WERI-Rb-1 (cell line): ENCODE measurements around the gene SGPP1.

Source experiments
- DNase-seq: peaks from one replicate; pipeline ENCODE4 v3.0.0-alpha.2; 2020
- H3K27ac ChIP-seq: fragments of 250-450 bp; sonication (Bioruptor Pico); 2 replicates; pipeline ENCODE4 v1.5.1; 2020; ENCODE audit warnings: mild to moderate bottlenecking, moderate library complexity
- H3K27me3 ChIP-seq: fragments of 250-450 bp; sonication (Bioruptor Pico); 2 replicates; pipeline ENCODE4 v1.5.1; 2021; ENCODE audit warnings: mild to moderate bottlenecking, low read depth, moderate library complexity; ENCODE audit not compliant: insufficient read depth, severe bottlenecking
- H3K36me3 ChIP-seq: fragments of 250-450 bp; sonication (Bioruptor Pico); 2 replicates; pipeline ENCODE4 v1.5.1; 2020; ENCODE audit warnings: mild to moderate bottlenecking, moderate library complexity
- H3K4me3 ChIP-seq: 2 replicates; pipeline ENCODE4 v1.5.1; 2011; ENCODE audit warnings: low read depth, mild to moderate bottlenecking, control low read depth, low read length
- H3K9me3 ChIP-seq: fragments of 250-450 bp; sonication (Bioruptor Pico); 2 replicates; pipeline ENCODE4 v1.5.1; 2021; ENCODE audit warnings: mild to moderate bottlenecking, moderate library complexity; ENCODE audit not compliant: severe bottlenecking
- CTCF ChIP-seq: IDR thresholded peaks from 2 replicates; pipeline ENCODE4 v1.5.1; 2011; ENCODE audit warnings: low read depth, mild to moderate bottlenecking, control low read depth, inconsistent platforms, low read length

Gene SGPP1

GRCh38 chr14:63764620-63765139 lies 36.8 kb upstream of the SGPP1 start:
- Histone ChIP-seq H3K36me3 (no peaks in the 10 kb centered on the region), H3K4me3 (no peak overlapping the region), H3K27ac (no peak overlapping the region), H3K9me3 (no peaks in the 10 kb centered on the region), H3K27me3 (no peaks in the 10 kb centered on the region)
- no peak for DNase-seq
- no peak for TF ChIP-seq CTCF

- no peaks in the 10 kb centered on the region for H3K27me3 ChIP-seq
- DNase-seq = no peak
- no peaks in the 10 kb centered on the region for H3K36me3 ChIP-seq
- no peak for TF ChIP-seq CTCF
- no peak overlapping the region for H3K27ac ChIP-seq
- no peaks in the 10 kb centered on the region for H3K9me3 ChIP-seq
- no peak overlapping the region for H3K4me3 ChIP-seq
Measured at GRCh38 chr14:63764103-63764502, 36.2 kb upstream of the SGPP1 start.

GRCh38 chr14:63761351-63762117 lies 33.7 kb upstream of the SGPP1 start:
- no peak for DNase-seq
- Histone ChIP-seq H3K36me3 (no peaks in the 10 kb centered on the region), H3K27me3 (no peaks in the 10 kb centered on the region), H3K27ac (no peak overlapping the region), H3K4me3 (no peak overlapping the region), H3K9me3 (no peaks in the 10 kb centered on the region)
- TF ChIP-seq CTCF = no peak

GRCh38 chr14:63760014-63760413 lies 32.1 kb upstream of the SGPP1 start:
- no peak overlapping the region for H3K4me3 ChIP-seq

GRCh38 chr14:63759456-63759855 lies 31.6 kb upstream of the SGPP1 start:
- Histone ChIP-seq H3K4me3 (no peak overlapping the region), H3K9me3 (no peaks in the 10 kb centered on the region), H3K27ac (no peak overlapping the region), H3K36me3 (no peaks in the 10 kb centered on the region), H3K27me3 (no peaks in the 10 kb centered on the region)
- no peak for DNase-seq
- TF ChIP-seq CTCF = no peak

More at GRCh38 chr14:63760014-63760413, 32.1 kb upstream of the SGPP1 start:
- Histone ChIP-seq H3K9me3 (no peaks in the 10 kb centered on the region), H3K27me3 (no peaks in the 10 kb centered on the region), H3K27ac (no peak overlapping the region), H3K36me3 (no peaks in the 10 kb centered on the region)
- no peak for TF ChIP-seq CTCF
- no peak for DNase-seq
